ENCODE measurements around the gene OR4C12.
"Not testable (repeated sequence)": the region's sequence is repeated elsewhere in the genome, so short reads cannot be mapped to it uniquely, and the experiment has no call there.

The OR4C12 gene

DNA sequence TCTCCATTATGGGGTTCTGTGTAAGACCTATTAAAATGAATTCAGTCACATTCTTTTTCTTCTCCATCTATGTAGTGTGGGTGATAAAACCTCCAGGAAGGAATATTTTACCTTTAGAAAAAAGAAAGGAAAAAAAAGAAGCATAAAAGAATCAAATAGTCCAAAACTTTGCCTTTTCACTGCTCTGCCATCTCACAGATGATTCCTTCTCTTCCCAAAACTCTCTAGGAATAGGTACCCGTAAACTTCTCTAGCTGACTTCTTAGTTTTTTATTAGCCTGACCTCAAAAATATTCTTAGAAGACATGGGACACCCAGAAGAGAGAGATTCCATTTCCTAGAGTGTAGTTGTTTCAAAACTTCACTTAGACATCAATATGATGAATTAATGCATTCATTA lies at the start of gene OR4C12:
Gene OR4C12, minus strand, starts transcription at position 101 of the 400 bp plus-strand sequence. Its CDS starts 34 bp downstream, at position 67.
- DNase-seq = not testable (repeated sequence)

DNA sequence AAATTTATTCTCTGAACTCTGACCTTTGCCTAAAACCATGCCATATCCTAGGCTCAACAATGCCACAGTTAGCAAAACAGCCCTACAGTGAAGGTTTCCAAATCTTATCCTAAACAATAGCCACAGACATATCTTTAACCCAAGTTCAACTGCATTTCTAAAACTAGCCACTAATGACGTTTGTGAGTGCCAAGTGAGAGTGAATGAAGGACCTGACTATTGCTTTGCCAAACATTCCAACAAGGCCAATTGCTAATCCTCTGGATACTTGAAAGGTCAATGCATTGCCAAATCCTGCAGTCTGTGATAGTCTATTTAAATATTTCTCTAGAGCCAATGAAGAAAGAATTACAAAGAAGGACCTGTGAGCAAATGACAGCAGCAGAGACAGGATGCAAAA lies 47.9 kb upstream of the OR4C12 start:
- no peak for DNase-seq

GRCh38 chr11:49995565-49995964 lies 13.2 kb upstream of the OR4C12 start:
- DNase-seq = peak; percentile 68 to 93

DNA sequence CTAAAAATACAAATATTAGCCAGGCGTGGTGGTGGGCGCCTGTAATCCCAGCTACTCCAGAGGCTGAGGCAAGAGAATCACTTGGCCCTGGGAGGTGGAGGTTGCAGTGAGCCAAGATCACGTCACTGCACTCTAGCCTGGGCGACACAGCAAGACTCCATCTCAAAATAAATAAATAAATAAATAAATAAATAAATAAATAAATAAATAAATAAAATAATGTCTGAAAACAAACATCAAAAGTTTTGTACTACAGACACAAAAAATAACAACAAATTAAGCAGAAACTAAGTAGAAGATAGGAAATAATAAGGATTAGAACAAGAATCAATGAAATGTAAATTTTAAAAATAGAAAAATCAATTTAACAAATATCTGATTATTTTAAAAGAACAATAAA lies 8.9 kb downstream of the OR4C12 start:
- not testable (repeated sequence) for DNase-seq

- DNase-seq = no peak
Observed at GRCh38 chr11:49952091-49952490, 30.2 kb downstream of the OR4C12 start, which contains the start of gene OR4C13. Gene OR4C13 (plus strand): TSS chr11:49952391. CDS start chr11:49952423, 32 bp downstream.

DNA sequence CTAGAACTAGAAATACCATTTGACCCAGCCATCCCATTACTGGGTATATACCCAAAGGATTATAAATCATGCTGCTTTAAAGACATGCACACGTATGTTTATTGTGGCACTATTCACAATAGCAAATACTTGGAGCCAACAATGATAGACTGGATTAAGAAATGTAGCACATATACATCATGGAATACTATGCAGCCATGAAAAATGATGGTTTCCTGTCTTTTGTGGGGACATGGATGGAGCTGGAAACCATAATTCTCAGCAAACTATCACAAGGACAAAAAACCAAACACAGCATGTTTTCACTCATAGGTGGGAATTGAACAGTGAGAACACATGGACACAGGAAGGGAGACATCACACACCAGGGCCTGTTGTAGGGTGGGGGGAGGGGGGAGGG lies 33.6 kb downstream of the OR4C12 start:
- DNase-seq = not testable (repeated sequence)
